D341Med (cell line): ENCODE measurements around the gene CCNA1.

Source experiments
- DNase-seq: peaks from one replicate; pipeline ENCODE4 v3.0.0; 2012; ENCODE audit warnings: low spot score

CCNA1 gene

GRCh38 chr13:36454121-36454520 is 21.8 kb downstream of the CCNA1 start:
- DNase-seq, result no peak

GRCh38 chr13:36454987-36455386 is 22.7 kb downstream of the CCNA1 start:
- no peak for DNase-seq

- no peak for DNase-seq
These were observed 24.3 kb downstream of the CCNA1 start for GRCh38 chr13:36456577-36456976.

- DNase-seq, result no peak
These were observed 29.2 kb downstream of the CCNA1 start for GRCh38 chr13:36461506-36461905.

- no peak for DNase-seq
These were observed 43.2 kb downstream of the CCNA1 start for GRCh38 chr13:36475468-36475867.

- no peak for DNase-seq
These were observed 44.4 kb downstream of the CCNA1 start for GRCh38 chr13:36476661-36477060.

GRCh38 chr13:36480726-36481427 is 48.6 kb downstream of the CCNA1 start:
- DNase-seq, result no peak

GRCh38 chr13:36490055-36490454 is 57.8 kb downstream of the CCNA1 start:
- DNase-seq, result no peak
